Measurements from ENCODE around the gene NDUFB3.
"Not testable (repeated sequence)": the region's sequence is repeated elsewhere in the genome, so short reads cannot be mapped to it uniquely, and the experiment has no call there.

The NDUFB3 gene

GRCh38 chr2:201071479-201072200 is at the start of gene NDUFB3, which contains the start of gene HYCC2:
NDUFB3 (plus strand) TSS chr2:201072001; CDS start chr2:201078883, 6,882 bp downstream.
HYCC2 (minus strand) TSS chr2:201071671; CDS start chr2:201024009, 47,662 bp downstream.
- peak; percentile 96 for DNase-seq

GRCh38 chr2:201024518-201024917 is 47.3 kb upstream of the NDUFB3 start:
- no peak for DNase-seq

GRCh38 chr2:201034355-201034754 is 37.4 kb upstream of the NDUFB3 start:
- not testable (repeated sequence) for DNase-seq

- DNase-seq = not testable (repeated sequence)
Observed at GRCh38 chr2:201038361-201038760, 33.4 kb upstream of the NDUFB3 start.

GRCh38 chr2:201038855-201039254 is 32.9 kb upstream of the NDUFB3 start:
- DNase-seq = no peak

- no peak for DNase-seq
Observed at GRCh38 chr2:201040867-201041628, 30.8 kb upstream of the NDUFB3 start.

- DNase-seq = not testable (repeated sequence)
Observed at GRCh38 chr2:201042451-201042850, 29.4 kb upstream of the NDUFB3 start.

- not testable (repeated sequence) for DNase-seq
Observed at GRCh38 chr2:201043050-201043449, 28.8 kb upstream of the NDUFB3 start.

GRCh38 chr2:201046881-201047280 is 24.9 kb upstream of the NDUFB3 start:
- DNase-seq = no peak

- DNase-seq = no peak
Observed at GRCh38 chr2:201049455-201049854, 22.3 kb upstream of the NDUFB3 start.

GRCh38 chr2:201057087-201057521 is 14.7 kb upstream of the NDUFB3 start:
- DNase-seq = no peak

- no peak for DNase-seq
Observed at GRCh38 chr2:201057715-201058248, 14.0 kb upstream of the NDUFB3 start.

- DNase-seq = peak; percentile 72
Observed at GRCh38 chr2:201058914-201059313, 12.9 kb upstream of the NDUFB3 start.

GRCh38 chr2:201059961-201060755 is 11.6 kb upstream of the NDUFB3 start:
- DNase-seq = peak; percentile 64

GRCh38 chr2:201063516-201063915 is 8.3 kb upstream of the NDUFB3 start:
- DNase-seq = not testable (repeated sequence)

GRCh38 chr2:201064797-201065329 is 6.9 kb upstream of the NDUFB3 start:
- DNase-seq = no peak

GRCh38 chr2:201070948-201071478 is 788 bp upstream of the NDUFB3 start:
- peak; percentile 42 for DNase-seq

- no peak for DNase-seq
Observed at GRCh38 chr2:201072201-201072530, 365 bp downstream of the NDUFB3 start.

- no peak for DNase-seq
Observed at GRCh38 chr2:201073071-201073470, 1.3 kb downstream of the NDUFB3 start.

GRCh38 chr2:201074996-201075395 is 3.2 kb downstream of the NDUFB3 start:
- DNase-seq = no peak

- DNase-seq = peak; percentile 59
Observed at GRCh38 chr2:201084863-201085262, 13.1 kb downstream of the NDUFB3 start.

GRCh38 chr2:201090574-201090973 is 18.8 kb downstream of the NDUFB3 start:
- DNase-seq = no peak
